ENCODE data around the gene HBB. TPM values are rescaled to one million over a fixed set of nuclear protein-coding genes. Genes with fewer than 3 reads are reported as not detected.

The HBB gene
- total and polyA plus RNA-seq, 4 donors = 5.7 to 3,950 (median 50.2) TPM

GRCh38 chr11:5196731-5197130 lies 30.1 kb downstream of the HBB start:
- H3K27ac ChIP-seq (ENCODE audit: low read depth in 1 of 2, low read length in 2 of 2) = no peak overlapping the region
- H3K36me3 ChIP-seq (ENCODE audit: control insufficient read depth in 4 of 4, insufficient read depth in 3 of 4, low read depth in 1 of 4, low read length in 3 of 4) = no peaks in the 10 kb centered on the region
- H3K9ac ChIP-seq (ENCODE audit: low read depth in 1 of 2, low read length in 2 of 2) = no peak overlapping the region
- DNase-seq (ENCODE audit: low spot score) = no peak
- 74% methylated on average over 3 of the region's 3 CpGs for WGBS
- H3K4me3 ChIP-seq (ENCODE audit: low read depth in 1 of 3, low read length in 3 of 3) = no peak overlapping the region
- no peak for TF ChIP-seq HNF4G (IDR thresholded peaks at IDR 0.05)
- H3K4me1 ChIP-seq (ENCODE audit: control insufficient read depth in 4 of 4, insufficient read depth in 4 of 4, low read length in 3 of 4) = no peaks in the 10 kb centered on the region
- peaks cover 0 to 2% (median 0%) of the 10 kb centered on the region in 4 donors for H3K9me3 ChIP-seq (ENCODE audit: control insufficient read depth in 4 of 4, low read length in 3 of 4)
- peaks cover 0 to 5% (median 0%) of the 10 kb centered on the region in 4 donors for H3K27me3 ChIP-seq (ENCODE audit: control insufficient read depth in 4 of 4, insufficient read depth in 4 of 4, low read length in 3 of 4)

DNA sequence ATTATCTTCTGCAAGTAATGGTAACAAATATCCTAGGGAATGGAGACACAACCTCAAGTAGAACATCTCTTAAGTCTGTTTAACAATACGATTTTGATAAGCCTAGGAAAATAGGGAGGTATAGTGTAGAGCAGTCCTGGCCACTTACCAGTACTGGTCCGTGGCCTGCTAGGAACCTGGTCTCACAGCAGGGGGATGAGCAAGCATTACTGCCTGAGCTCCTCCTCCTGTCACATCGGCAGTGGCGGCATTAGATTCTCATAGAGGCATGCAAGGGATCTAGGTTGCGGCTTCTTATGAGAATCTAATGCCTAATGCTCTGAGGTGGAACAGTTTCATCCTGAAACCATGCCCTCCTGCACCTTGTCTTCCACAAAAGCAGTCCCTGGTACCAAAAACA lies 30.8 kb downstream of the HBB start:
- TF ChIP-seq FOXA2 (IDR thresholded peaks at IDR 0.05) = no peak
- no peak for TF ChIP-seq NR2F2 (IDR thresholded peaks at IDR 0.05)
- TF ChIP-seq, protein P1, sequence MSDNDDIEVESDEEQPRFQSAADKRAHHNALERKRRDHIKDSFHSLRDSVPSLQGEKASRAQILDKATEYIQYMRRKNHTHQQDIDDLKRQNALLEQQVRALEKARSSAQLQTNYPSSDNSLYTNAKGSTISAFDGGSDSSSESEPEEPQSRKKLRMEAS (IDR thresholded peaks at IDR 0.05) = no peak
- TF ChIP-seq SP1 (IDR thresholded peaks at IDR 0.05) = no peak
- no peak for TF ChIP-seq CTCF (IDR thresholded peaks at IDR 0.05; ENCODE audit: low read depth, low read length, missing input control)
- TF ChIP-seq HNF4A (conservative IDR thresholded peaks at IDR 0.05) = no peak
- no peak for TF ChIP-seq TAF1 (conservative IDR thresholded peaks at IDR 0.05)
- TF ChIP-seq ATF3 (IDR thresholded peaks at IDR 0.05) = no peak
- no peak for TF ChIP-seq FOXA1 (IDR thresholded peaks at IDR 0.05)
- TF ChIP-seq EGR1 (IDR thresholded peaks at IDR 0.05; ENCODE audit: low read depth in 2 of 2) = no peak
- TF ChIP-seq RAD21 (IDR thresholded peaks at IDR 0.05) = no peak
- TF ChIP-seq RXRA (IDR thresholded peaks at IDR 0.05) = no peak
- TF ChIP-seq HNF4G (IDR thresholded peaks at IDR 0.05) = no peak
- TF ChIP-seq GABPA (IDR thresholded peaks at IDR 0.05 in 1 of 2, conservative IDR thresholded peaks at IDR 0.05 in 1 of 2) = no peak
- no peak for TF ChIP-seq JUND (IDR thresholded peaks at IDR 0.05)
- no peak for TF ChIP-seq ZBTB33 (IDR thresholded peaks at IDR 0.05)
- no peak for TF ChIP-seq REST (IDR thresholded peaks at IDR 0.05)
- no peak for TF ChIP-seq YY1 (IDR thresholded peaks at IDR 0.05)
- WGBS = 72% methylated on average over 5 of the region's 5 CpGs
- H3K4me3 ChIP-seq (ENCODE audit: low read depth in 1 of 3, low read length in 3 of 3) = no peak overlapping the region

More for the DNA sequence above, 30.8 kb downstream of the HBB start:
- H3K9me3 ChIP-seq (ENCODE audit: control insufficient read depth in 4 of 4, low read length in 3 of 4) = peaks cover 0 to 2% (median 0%) of the 10 kb centered on the region in 4 donors
- H3K4me1 ChIP-seq (ENCODE audit: control insufficient read depth in 4 of 4, insufficient read depth in 4 of 4, low read length in 3 of 4) = no peaks in the 10 kb centered on the region
- no peaks in the 10 kb centered on the region for H3K36me3 ChIP-seq (ENCODE audit: control insufficient read depth in 4 of 4, insufficient read depth in 3 of 4, low read depth in 1 of 4, low read length in 3 of 4)
- H3K9ac ChIP-seq (ENCODE audit: low read depth in 1 of 2, low read length in 2 of 2) = no peak overlapping the region
- H3K27me3 ChIP-seq (ENCODE audit: control insufficient read depth in 4 of 4, insufficient read depth in 4 of 4, low read length in 3 of 4) = peaks cover 0 to 5% (median 0%) of the 10 kb centered on the region in 4 donors
- DNase-seq (ENCODE audit: low spot score) = no peak
- H3K27ac ChIP-seq (ENCODE audit: low read depth in 1 of 2, low read length in 2 of 2) = no peak overlapping the region

Measured in liver (tissue), 9 donors.